HG03066 (cell line): ENCODE measurements around the gene RTN4R.

Experiments used
- ATAC-seq: cut with Tn5 transposase; IDR thresholded peaks from one replicate; pipeline ENCODE4 v1.9.1; 2021; ENCODE audit warnings: low read depth; ENCODE audit not compliant: unreplicated experiment

The RTN4R gene

GRCh38 chr22:20243537-20244249 lies 24.4 kb downstream of the RTN4R start:
- no peak for ATAC-seq

GRCh38 chr22:20243176-20243536 lies 25.0 kb downstream of the RTN4R start:
- ATAC-seq: no peak

GRCh38 chr22:20242393-20243175 lies 25.5 kb downstream of the RTN4R start:
- no peak for ATAC-seq

GRCh38 chr22:20241579-20242392 lies 26.3 kb downstream of the RTN4R start:
- ATAC-seq: no peak

- no peak for ATAC-seq
Observed at GRCh38 chr22:20240900-20241299, 27.2 kb downstream of the RTN4R start.

GRCh38 chr22:20240447-20240764 lies 27.7 kb downstream of the RTN4R start:
- ATAC-seq: no peak

- ATAC-seq: no peak
Observed at GRCh38 chr22:20239676-20240446, 28.3 kb downstream of the RTN4R start.

- no peak for ATAC-seq
Observed at GRCh38 chr22:20238901-20239675, 29.0 kb downstream of the RTN4R start.

GRCh38 chr22:20238536-20238900 lies 29.6 kb downstream of the RTN4R start:
- ATAC-seq: no peak

- ATAC-seq: no peak
Observed at GRCh38 chr22:20237480-20238440, 30.4 kb downstream of the RTN4R start.

- ATAC-seq: no peak
Observed at GRCh38 chr22:20236052-20236717, 31.9 kb downstream of the RTN4R start.

GRCh38 chr22:20235389-20235991 lies 32.6 kb downstream of the RTN4R start:
- ATAC-seq: no peak

- no peak for ATAC-seq
Observed at GRCh38 chr22:20234760-20235388, 33.2 kb downstream of the RTN4R start.

GRCh38 chr22:20234314-20234682 lies 33.8 kb downstream of the RTN4R start:
- ATAC-seq: no peak

GRCh38 chr22:20233351-20234313 lies 34.5 kb downstream of the RTN4R start:
- ATAC-seq: no peak

GRCh38 chr22:20232781-20233180 lies 35.3 kb downstream of the RTN4R start:
- ATAC-seq: no peak

- no peak for ATAC-seq
Observed at GRCh38 chr22:20232237-20232598, 35.9 kb downstream of the RTN4R start.
